Measurements from ENCODE around the gene LRRC2.

The LRRC2 gene

GRCh38 chr3:46480491-46481195 is 85.5 kb downstream of the LRRC2 start:
- Histone ChIP-seq H3K9me3 (ENCODE audit: control insufficient read depth, low read length) (no peaks in the 10 kb centered on the region), H3K4me1 (ENCODE audit: control insufficient read depth, insufficient read depth, low read length) (no peaks in the 10 kb centered on the region), H3K27ac (ENCODE audit: insufficient read depth, low read depth, low read length, poor library complexity, severe bottlenecking) (no peak overlapping the region), H3K27me3 (ENCODE audit: control insufficient read depth, insufficient read depth, low read length, poor library complexity, severe bottlenecking) (no peaks in the 10 kb centered on the region), H3K36me3 (ENCODE audit: control insufficient read depth, insufficient read depth, low read length) (no peaks in the 10 kb centered on the region), H3K4me3 (ENCODE audit: insufficient read depth, low read depth, low read length) (no peak overlapping the region)
- 90 to 93% methylated on average over 6 of the region's 6 CpGs for WGBS, 2 experiments

DNA sequence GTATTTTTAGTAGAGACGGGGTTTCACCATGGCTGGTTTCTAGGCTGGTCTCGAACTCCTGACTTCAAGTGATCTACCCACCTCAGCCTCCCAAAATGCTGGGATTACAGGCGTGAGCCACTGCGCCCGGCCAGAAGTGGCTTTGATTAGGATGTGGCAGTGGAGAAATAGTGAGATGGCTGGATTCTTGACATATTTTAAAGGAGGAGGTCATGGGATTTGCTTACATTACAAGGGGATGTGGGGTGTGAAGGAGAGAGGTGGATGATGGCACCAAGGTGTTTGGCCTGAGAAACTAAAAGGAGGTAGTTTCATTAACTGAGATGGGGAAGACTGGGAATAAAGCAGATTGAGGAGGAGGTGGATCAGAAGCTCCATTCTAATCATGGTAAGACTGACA is 86.4 kb downstream of the LRRC2 start:
- H3K9me3 ChIP-seq (ENCODE audit: control insufficient read depth, low read length), result no peaks in the 10 kb centered on the region
- H3K27me3 ChIP-seq (ENCODE audit: control insufficient read depth, insufficient read depth, low read length, poor library complexity, severe bottlenecking), result no peaks in the 10 kb centered on the region
- H3K4me1 ChIP-seq (ENCODE audit: control insufficient read depth, insufficient read depth, low read length), result no peaks in the 10 kb centered on the region
- H3K36me3 ChIP-seq (ENCODE audit: control insufficient read depth, insufficient read depth, low read length), result no peaks in the 10 kb centered on the region
- no peak overlapping the region for H3K4me3 ChIP-seq (ENCODE audit: insufficient read depth, low read depth, low read length)
- no peak overlapping the region for H3K27ac ChIP-seq (ENCODE audit: insufficient read depth, low read depth, low read length, poor library complexity, severe bottlenecking)
- 87 to 96% methylated on average over 5 of the region's 5 CpGs for WGBS, 2 experiments

- Histone ChIP-seq H3K27me3 (ENCODE audit: control insufficient read depth, insufficient read depth, low read length, poor library complexity, severe bottlenecking) (no peaks in the 10 kb centered on the region), H3K4me3 (ENCODE audit: insufficient read depth, low read depth, low read length) (no peak overlapping the region), H3K36me3 (ENCODE audit: control insufficient read depth, insufficient read depth, low read length) (no peaks in the 10 kb centered on the region), H3K27ac (ENCODE audit: insufficient read depth, low read depth, low read length, poor library complexity, severe bottlenecking) (no peak overlapping the region), H3K4me1 (ENCODE audit: control insufficient read depth, insufficient read depth, low read length) (no peaks in the 10 kb centered on the region), H3K9me3 (ENCODE audit: control insufficient read depth, low read length) (no peaks in the 10 kb centered on the region)
- WGBS, 2 experiments, result 92 to 94% methylated on average over 5 of the region's 5 CpGs
These were observed 87.1 kb downstream of the LRRC2 start for GRCh38 chr3:46479021-46479420.

GRCh38 chr3:46478341-46478740 is 87.8 kb downstream of the LRRC2 start:
- Histone ChIP-seq H3K27ac (ENCODE audit: insufficient read depth, low read depth, low read length, poor library complexity, severe bottlenecking) (no peak overlapping the region), H3K4me1 (ENCODE audit: control insufficient read depth, insufficient read depth, low read length) (no peaks in the 10 kb centered on the region), H3K4me3 (ENCODE audit: insufficient read depth, low read depth, low read length) (no peak overlapping the region), H3K9me3 (ENCODE audit: control insufficient read depth, low read length) (no peaks in the 10 kb centered on the region), H3K36me3 (ENCODE audit: control insufficient read depth, insufficient read depth, low read length) (no peaks in the 10 kb centered on the region), H3K27me3 (ENCODE audit: control insufficient read depth, insufficient read depth, low read length, poor library complexity, severe bottlenecking) (no peaks in the 10 kb centered on the region)
- 95 to 96% methylated on average over 5 of the region's 5 CpGs for WGBS, 2 experiments

DNA sequence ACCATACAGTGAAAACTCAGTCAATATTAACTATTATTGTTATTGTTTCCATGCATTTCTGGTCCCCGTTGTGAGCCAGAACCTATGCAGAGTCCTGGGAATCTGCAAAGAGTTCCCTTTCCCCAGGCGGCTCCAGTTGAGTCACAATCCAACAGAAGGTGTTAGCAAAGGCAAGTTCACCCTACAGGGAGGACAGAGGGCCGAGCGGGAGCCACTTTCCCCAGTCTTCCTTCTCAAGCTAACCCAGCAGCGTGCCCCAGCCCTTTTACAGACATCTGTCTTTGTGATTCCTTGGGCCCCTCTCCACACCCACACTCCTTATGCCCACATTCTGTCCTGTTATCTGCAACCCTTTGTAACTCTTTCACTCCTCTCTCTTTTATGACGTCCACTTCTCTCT is 88.3 kb downstream of the LRRC2 start:
- no peak overlapping the region for H3K4me3 ChIP-seq (ENCODE audit: insufficient read depth, low read depth, low read length)
- no peaks in the 10 kb centered on the region for H3K36me3 ChIP-seq (ENCODE audit: control insufficient read depth, insufficient read depth, low read length)
- no peaks in the 10 kb centered on the region for H3K4me1 ChIP-seq (ENCODE audit: control insufficient read depth, insufficient read depth, low read length)
- H3K9me3 ChIP-seq (ENCODE audit: control insufficient read depth, low read length), result no peaks in the 10 kb centered on the region
- no peak overlapping the region for H3K27ac ChIP-seq (ENCODE audit: insufficient read depth, low read depth, low read length, poor library complexity, severe bottlenecking)
- no peaks in the 10 kb centered on the region for H3K27me3 ChIP-seq (ENCODE audit: control insufficient read depth, insufficient read depth, low read length, poor library complexity, severe bottlenecking)
- WGBS, 2 experiments, result 89 to 90% methylated on average over 6 of the region's 6 CpGs

DNA sequence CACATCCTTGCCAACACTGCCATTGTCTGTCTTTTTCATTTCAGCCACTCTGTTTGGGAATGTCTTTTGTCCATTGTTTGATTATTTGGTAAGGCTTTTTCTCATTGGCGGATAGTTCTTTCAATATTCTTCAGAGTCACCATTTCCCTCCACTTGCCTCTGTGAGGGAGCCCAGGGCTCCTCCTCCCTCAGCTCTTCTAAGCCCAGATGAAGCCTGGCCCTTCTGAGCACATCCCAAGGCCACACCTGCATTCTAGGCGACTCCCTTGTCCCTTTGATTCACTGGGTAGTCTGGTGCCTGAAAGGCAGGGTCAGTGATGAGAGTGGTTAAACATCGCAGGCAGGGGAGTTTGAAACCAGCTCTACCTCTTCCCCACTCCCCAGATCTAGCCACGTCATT is 89.0 kb downstream of the LRRC2 start:
- 81 to 90% methylated on average over 2 to 4 of the region's 4 CpGs for WGBS, 2 experiments
- no peak overlapping the region for H3K27ac ChIP-seq (ENCODE audit: insufficient read depth, low read depth, low read length, poor library complexity, severe bottlenecking)

DNA sequence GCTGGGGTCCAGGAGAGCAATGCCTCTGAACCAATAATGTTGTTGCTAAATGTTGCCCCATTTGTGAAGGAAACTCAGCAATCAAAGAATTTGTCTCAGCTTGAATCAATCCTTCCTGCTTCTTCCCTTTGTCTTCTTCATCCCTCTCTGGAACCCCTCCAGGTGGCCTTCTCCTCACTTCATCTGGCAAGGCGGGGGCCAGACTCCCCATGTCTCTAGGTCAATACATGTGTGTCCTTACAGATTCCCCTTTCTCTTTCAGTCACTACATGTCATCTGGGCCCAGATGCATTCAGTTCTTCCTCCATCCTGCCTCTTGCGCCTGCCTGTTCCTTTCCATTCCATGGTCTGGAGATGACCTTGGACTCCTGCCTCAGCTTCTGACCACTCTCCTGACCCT is 93.4 kb downstream of the LRRC2 start:
- WGBS, 2 experiments, result 81 to 93% methylated on average over 2 of the region's 2 CpGs
- H3K27me3 ChIP-seq (ENCODE audit: control insufficient read depth, insufficient read depth, low read length, poor library complexity, severe bottlenecking), result no peaks in the 10 kb centered on the region
- H3K9me3 ChIP-seq (ENCODE audit: control insufficient read depth, low read length), result no peaks in the 10 kb centered on the region
- no peak overlapping the region for H3K4me3 ChIP-seq (ENCODE audit: insufficient read depth, low read depth, low read length)
- H3K4me1 ChIP-seq (ENCODE audit: control insufficient read depth, insufficient read depth, low read length), result no peaks in the 10 kb centered on the region
- no peaks in the 10 kb centered on the region for H3K36me3 ChIP-seq (ENCODE audit: control insufficient read depth, insufficient read depth, low read length)
- no peak overlapping the region for H3K27ac ChIP-seq (ENCODE audit: insufficient read depth, low read depth, low read length, poor library complexity, severe bottlenecking)

More for the DNA sequence above, 89.0 kb downstream of the LRRC2 start:
- Histone ChIP-seq H3K4me3 (ENCODE audit: insufficient read depth, low read depth, low read length) (no peak overlapping the region), H3K36me3 (ENCODE audit: control insufficient read depth, insufficient read depth, low read length) (no peaks in the 10 kb centered on the region), H3K4me1 (ENCODE audit: control insufficient read depth, insufficient read depth, low read length) (no peaks in the 10 kb centered on the region), H3K27me3 (ENCODE audit: control insufficient read depth, insufficient read depth, low read length, poor library complexity, severe bottlenecking) (no peaks in the 10 kb centered on the region), H3K9me3 (ENCODE audit: control insufficient read depth, low read length) (no peaks in the 10 kb centered on the region)

GRCh38 chr3:46471371-46471914 is 94.7 kb downstream of the LRRC2 start:
- Histone ChIP-seq H3K36me3 (ENCODE audit: control insufficient read depth, insufficient read depth, low read length) (no peaks in the 10 kb centered on the region), H3K4me3 (ENCODE audit: insufficient read depth, low read depth, low read length) (no peak overlapping the region), H3K9me3 (ENCODE audit: control insufficient read depth, low read length) (no peaks in the 10 kb centered on the region), H3K4me1 (ENCODE audit: control insufficient read depth, insufficient read depth, low read length) (no peaks in the 10 kb centered on the region), H3K27me3 (ENCODE audit: control insufficient read depth, insufficient read depth, low read length, poor library complexity, severe bottlenecking) (no peaks in the 10 kb centered on the region), H3K27ac (ENCODE audit: insufficient read depth, low read depth, low read length, poor library complexity, severe bottlenecking) (no peak overlapping the region)
- WGBS, 2 experiments, result 93 to 97% methylated on average over 5 of the region's 5 CpGs

- H3K9me3 ChIP-seq (ENCODE audit: control insufficient read depth, low read length), result no peaks in the 10 kb centered on the region
- H3K4me1 ChIP-seq (ENCODE audit: control insufficient read depth, insufficient read depth, low read length), result no peaks in the 10 kb centered on the region
- H3K36me3 ChIP-seq (ENCODE audit: control insufficient read depth, insufficient read depth, low read length), result no peaks in the 10 kb centered on the region
- 93 to 95% methylated on average over 4 of the region's 4 CpGs for WGBS, 2 experiments
- H3K4me3 ChIP-seq (ENCODE audit: insufficient read depth, low read depth, low read length), result no peak overlapping the region
- no peak overlapping the region for H3K27ac ChIP-seq (ENCODE audit: insufficient read depth, low read depth, low read length, poor library complexity, severe bottlenecking)
- H3K27me3 ChIP-seq (ENCODE audit: control insufficient read depth, insufficient read depth, low read length, poor library complexity, severe bottlenecking), result no peaks in the 10 kb centered on the region
These were observed 95.3 kb downstream of the LRRC2 start for GRCh38 chr3:46470831-46471230.

DNA sequence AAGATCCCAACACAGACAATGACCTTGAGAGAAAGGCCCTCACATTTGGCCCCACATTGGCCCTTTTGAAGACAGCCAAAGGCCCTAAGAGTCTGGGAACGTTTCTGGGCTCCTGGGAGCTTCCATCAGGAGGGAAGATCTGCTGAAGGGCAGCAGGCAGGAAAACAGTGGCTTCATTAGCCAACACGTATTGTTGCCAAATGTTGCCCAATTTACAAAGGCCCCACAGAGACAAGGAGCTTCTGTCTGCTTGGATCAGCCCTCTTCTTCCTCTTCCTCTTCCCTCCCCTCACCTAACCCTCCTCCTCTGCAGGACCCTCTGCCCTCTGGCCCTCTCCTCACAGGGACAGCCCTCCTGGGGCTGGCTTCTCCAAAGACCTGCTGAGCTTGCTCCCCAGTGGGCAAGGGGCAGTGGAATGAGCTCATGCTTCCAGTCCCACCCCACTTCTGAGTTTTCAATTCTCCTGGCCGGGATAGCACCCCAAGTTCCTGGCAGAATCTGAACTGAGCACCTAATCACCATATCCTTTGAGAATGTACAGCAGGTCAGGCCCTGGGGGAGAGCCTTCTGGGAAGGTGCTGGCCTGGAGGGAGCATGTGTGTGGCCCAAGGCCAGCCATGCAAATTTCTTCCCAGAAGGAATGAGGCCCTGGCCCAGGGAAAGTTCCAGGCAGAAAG is 96.3 kb downstream of the LRRC2 start:
- Histone ChIP-seq H3K36me3 (ENCODE audit: control insufficient read depth, insufficient read depth, low read length) (no peaks in the 10 kb centered on the region), H3K9me3 (ENCODE audit: control insufficient read depth, low read length) (no peaks in the 10 kb centered on the region), H3K4me3 (ENCODE audit: insufficient read depth, low read depth, low read length) (no peak overlapping the region), H3K27ac (ENCODE audit: insufficient read depth, low read depth, low read length, poor library complexity, severe bottlenecking) (no peak overlapping the region), H3K27me3 (ENCODE audit: control insufficient read depth, insufficient read depth, low read length, poor library complexity, severe bottlenecking) (no peaks in the 10 kb centered on the region), H3K4me1 (ENCODE audit: control insufficient read depth, insufficient read depth, low read length) (no peaks in the 10 kb centered on the region)
- 86 to 87% methylated on average over 3 of the region's 3 CpGs for WGBS, 2 experiments
